Measurements from ENCODE around the gene SHB.

DNA sequence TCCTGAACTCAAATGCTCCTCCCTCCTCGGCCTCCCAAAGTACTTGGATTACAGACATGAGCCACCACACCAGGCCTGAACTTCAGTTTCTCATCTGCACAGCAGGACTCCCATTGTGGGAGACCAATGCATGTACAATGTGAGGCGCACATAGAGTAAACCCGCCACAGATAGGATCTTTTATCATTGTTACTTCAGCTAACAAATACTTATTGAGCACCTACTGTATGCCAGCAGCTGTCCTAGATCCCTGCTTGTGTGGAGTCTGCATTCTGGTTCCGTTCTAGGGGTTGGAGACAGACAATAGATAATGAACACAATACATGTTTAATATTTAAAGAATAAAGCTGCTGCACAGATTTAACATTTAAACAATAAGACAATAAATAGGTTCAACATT, 158.8 kb downstream of the SHB start:
- TF ChIP-seq, protein P1, sequence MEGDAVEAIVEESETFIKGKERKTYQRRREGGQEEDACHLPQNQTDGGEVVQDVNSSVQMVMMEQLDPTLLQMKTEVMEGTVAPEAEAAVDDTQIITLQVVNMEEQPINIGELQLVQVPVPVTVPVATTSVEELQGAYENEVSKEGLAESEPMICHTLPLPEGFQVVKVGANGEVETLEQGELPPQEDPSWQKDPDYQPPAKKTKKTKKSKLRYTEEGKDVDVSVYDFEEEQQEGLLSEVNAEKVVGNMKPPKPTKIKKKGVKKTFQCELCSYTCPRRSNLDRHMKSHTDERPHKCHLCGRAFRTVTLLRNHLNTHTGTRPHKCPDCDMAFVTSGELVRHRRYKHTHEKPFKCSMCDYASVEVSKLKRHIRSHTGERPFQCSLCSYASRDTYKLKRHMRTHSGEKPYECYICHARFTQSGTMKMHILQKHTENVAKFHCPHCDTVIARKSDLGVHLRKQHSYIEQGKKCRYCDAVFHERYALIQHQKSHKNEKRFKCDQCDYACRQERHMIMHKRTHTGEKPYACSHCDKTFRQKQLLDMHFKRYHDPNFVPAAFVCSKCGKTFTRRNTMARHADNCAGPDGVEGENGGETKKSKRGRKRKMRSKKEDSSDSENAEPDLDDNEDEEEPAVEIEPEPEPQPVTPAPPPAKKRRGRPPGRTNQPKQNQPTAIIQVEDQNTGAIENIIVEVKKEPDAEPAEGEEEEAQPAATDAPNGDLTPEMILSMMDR (conservative IDR thresholded peaks at IDR 0.05; ENCODE audit: low read length), result no peak
- TF ChIP-seq EZH2phosphoT487 (IDR thresholded peaks at IDR 0.05; ENCODE audit: borderline replicate concordance, low read depth, low read length), result no peak
